GM13976 (cell line): ENCODE measurements around the gene GUCY1A1.

Experiments
- DNase-seq: peaks from one replicate; pipeline ENCODE4 v3.0.0; 2012; ENCODE audit warnings: low spot score
- in situ Hi-C: fragments of 300-500 bp; cut with MboI; formaldehyde crosslinking; loops from one replicate; pipeline ENCODE4 v1.12.0; 2022; ENCODE audit warnings: low sequenced_read_pairs, mixed read lengths, inconsistent platforms; ENCODE audit not compliant: unreplicated experiment
- TF ChIP-seq, protein P1 (sequence below): IDR thresholded peaks from 2 replicates; pipeline ENCODE4 v1.5.1; 2012; ENCODE audit warnings: borderline replicate concordance, mild to moderate bottlenecking; ENCODE audit not compliant: insufficient read depth; ENCODE audit errors: extremely low read depth, missing control alignments, control extremely low read depth

GUCY1A1 gene

DNA sequence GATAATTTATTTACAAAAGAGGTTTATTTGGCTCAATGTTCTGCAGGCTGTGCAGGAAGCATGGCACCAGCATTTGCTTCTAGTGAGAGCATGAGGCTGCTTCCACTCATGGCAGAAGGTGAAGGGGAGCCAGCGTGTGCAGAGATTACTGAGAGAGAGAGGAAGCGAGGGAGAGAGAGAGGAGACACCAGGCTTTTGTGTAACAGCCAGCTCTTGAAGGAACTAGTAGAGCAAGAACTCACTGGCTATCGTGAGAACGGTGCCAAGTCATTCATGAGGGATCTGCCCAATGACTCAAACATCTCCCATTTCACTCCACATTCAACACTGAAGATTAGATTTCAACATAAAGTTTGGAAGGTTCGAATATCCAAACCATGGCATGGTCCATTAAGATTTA is 12.7 kb downstream of the GUCY1A1 start:
- in situ Hi-C loops = no loop called here
- TF ChIP-seq, protein P1, sequence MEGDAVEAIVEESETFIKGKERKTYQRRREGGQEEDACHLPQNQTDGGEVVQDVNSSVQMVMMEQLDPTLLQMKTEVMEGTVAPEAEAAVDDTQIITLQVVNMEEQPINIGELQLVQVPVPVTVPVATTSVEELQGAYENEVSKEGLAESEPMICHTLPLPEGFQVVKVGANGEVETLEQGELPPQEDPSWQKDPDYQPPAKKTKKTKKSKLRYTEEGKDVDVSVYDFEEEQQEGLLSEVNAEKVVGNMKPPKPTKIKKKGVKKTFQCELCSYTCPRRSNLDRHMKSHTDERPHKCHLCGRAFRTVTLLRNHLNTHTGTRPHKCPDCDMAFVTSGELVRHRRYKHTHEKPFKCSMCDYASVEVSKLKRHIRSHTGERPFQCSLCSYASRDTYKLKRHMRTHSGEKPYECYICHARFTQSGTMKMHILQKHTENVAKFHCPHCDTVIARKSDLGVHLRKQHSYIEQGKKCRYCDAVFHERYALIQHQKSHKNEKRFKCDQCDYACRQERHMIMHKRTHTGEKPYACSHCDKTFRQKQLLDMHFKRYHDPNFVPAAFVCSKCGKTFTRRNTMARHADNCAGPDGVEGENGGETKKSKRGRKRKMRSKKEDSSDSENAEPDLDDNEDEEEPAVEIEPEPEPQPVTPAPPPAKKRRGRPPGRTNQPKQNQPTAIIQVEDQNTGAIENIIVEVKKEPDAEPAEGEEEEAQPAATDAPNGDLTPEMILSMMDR = no peak
- DNase-seq = no peak

DNA sequence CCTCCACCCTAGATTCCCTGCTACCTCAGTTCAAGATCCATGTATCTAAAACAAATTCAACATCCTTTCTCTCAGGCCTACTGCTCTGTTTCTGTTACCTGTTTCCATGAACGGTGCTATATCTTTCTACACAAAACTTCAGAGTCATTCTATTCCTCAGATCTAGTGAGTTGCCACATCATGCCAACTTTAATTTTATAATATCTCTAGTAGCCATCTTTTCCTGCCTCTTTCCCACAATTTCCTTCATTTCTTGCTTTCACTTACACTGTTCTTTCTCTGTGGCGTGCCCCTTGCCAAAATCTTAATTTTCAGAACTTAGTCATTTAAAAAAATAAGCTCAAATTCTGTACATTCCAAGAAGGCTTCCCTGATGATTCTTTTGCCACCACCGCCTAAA is 15.2 kb downstream of the GUCY1A1 start:
- in situ Hi-C loops = no loop called here
- TF ChIP-seq, protein P1 = no peak

DNA sequence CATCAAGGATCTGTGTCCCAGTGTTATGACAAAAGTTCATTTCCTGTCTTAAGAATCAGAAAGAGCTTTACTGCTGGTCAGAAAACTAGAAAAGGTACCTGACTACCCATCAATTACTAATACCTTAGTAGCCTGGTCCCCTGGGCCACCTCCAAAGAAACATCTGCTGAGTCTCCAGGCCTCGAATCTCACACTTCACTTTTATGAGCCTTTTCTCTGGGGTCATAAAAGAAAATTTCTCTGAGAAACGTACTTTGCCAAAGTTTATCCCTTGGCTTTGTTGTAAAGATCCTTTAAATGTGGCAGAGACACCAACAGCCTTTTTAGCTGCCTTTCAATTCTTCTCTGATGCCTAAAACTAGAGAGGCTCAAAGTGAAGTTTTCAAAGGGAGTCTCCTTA is 17.8 kb downstream of the GUCY1A1 start:
- DNase-seq = no peak
- TF ChIP-seq, protein P1 = no peak
- in situ Hi-C loops = no loop called here

More for the DNA sequence above, 15.2 kb downstream of the GUCY1A1 start:
- DNase-seq = no peak

DNA sequence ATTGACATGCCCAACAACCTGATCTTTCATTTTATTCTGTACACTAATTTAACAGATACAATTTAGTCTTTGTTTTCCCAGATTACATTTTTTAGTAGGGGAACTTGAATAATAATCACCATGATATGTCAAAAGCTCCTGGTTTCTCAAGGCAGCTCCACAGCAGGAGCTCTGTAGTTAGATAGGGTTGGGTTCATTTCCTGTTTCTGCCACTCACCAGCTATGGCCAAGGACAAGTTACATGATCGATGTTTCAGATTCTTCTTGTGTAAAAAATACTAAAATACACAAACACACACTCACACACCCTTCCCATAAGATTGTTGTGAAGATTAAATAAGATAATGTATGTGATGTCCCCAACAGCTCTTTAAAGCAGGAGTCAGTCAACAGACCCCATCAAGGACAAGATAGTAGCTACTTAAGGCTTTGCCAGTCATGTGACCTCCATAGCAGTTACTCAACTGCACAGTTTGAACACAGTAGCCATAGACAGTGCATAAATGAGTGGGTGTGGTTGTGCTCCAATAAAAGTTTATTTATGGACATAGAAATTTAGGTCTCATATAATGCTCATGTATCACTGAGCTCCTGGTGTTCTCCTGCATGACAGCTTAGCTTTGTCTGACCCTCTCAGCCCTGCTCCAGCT is 18.4 kb downstream of the GUCY1A1 start:
- in situ Hi-C loops = no loop called here
- DNase-seq = no peak
- TF ChIP-seq, protein P1 = no peak

DNA sequence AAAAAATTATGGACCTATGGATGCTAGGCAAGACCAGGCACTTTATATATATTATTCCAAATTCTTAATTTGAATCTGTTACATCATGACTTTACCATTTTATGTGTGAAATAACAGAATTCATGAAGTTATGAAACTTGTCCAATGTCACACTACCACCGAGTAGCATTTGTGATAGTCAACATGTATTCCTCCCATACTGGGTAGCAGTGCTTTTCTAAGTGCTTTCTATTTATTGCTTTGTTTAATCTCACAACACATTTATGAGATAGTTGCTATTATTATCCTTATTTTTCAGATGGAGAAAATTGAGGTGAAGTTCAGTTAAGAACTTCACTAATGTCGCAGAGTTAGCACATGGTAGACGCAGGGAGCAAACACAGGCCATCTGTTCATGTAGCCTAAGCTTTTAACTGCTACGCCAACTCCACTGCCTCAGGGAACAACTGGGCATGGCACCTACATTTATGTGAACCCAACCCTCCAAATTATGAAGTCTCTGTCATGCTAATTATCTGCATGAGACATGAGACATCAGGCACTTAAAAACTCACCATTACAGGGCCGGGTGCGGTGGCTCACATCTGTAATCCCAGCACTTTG is 20.8 kb downstream of the GUCY1A1 start:
- in situ Hi-C loops = no loop called here
- TF ChIP-seq, protein P1 = no peak
- no peak for DNase-seq

DNA sequence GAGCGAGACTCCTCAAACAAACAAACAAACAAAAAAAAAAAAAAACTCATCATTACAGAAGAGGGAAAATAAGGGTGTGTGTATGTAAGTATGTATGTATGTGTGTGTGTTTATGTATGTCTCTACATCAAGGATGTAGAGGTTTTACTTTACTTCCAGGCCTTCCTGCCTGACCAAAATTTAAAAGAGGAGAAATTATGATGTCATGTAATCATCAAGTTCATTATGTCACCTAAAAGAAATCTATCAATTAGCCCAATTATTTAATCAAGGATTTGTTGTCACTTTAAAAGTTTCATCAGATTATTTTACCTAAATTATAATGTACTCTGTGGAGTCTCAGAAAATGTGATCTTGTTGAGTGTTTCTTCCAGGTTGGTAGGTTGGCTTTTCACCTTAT is 21.6 kb downstream of the GUCY1A1 start:
- in situ Hi-C loops = no loop called here
- no peak for DNase-seq
- TF ChIP-seq, protein P1 = no peak
